Activated T-helper 2 cell treated with anti-CD3 and anti-CD28 coated beads, Interferon-gamma antibody, Interleukin-2, Interleukin-4, amounts not matched to agents 10 μg/mL and 5 μg/mL and 100 μg/mL, durations not matched to agents 14 hours and 24 hours and 36 hours (primary cell): ENCODE data around the gene NDST1. TPM values are rescaled to one million over a fixed set of nuclear protein-coding genes. Genes with fewer than 3 reads are reported as not detected.

Source experiments
- DNase-seq: peaks from one replicate; pipeline ENCODE4 v3.0.0; 2021; ENCODE audit warnings: low spot score
- H3K27ac Mint-ChIP-seq: one replicate; pipeline ENCODE4 v1.8.0; 2021; ENCODE audit warnings: mixed read lengths
- H3K27me3 Mint-ChIP-seq: one replicate; pipeline ENCODE4 v1.8.0; 2021; ENCODE audit warnings: low read depth, mixed read lengths
- H3K36me3 Mint-ChIP-seq: one replicate; pipeline ENCODE4 v1.8.0; 2021; ENCODE audit warnings: low read depth, mixed read lengths
- H3K4me1 Mint-ChIP-seq: one replicate; pipeline ENCODE4 v1.8.0; 2021; ENCODE audit warnings: low read depth, mixed read lengths
- H3K4me3 Mint-ChIP-seq: one replicate; pipeline ENCODE4 v1.8.0; 2021; ENCODE audit warnings: low read depth, mild to moderate bottlenecking, moderate library complexity, mixed read lengths
- H3K9me3 Mint-ChIP-seq: one replicate; pipeline ENCODE4 v1.8.0; 2021; ENCODE audit warnings: mixed read lengths
- intact Hi-C: fragments of 100-400 bp; cut with micrococcal nuclease; formaldehyde crosslinking; loops from one replicate; pipeline ENCODE4 v1.15.1; 2023
- total RNA-seq: library from RNA; stranded (reverse); gene quantifications from 2 replicates; pipeline ENCODE4 v1.2.3, GENCODE V29; 2022

The NDST1 gene
- total RNA-seq, 1 donor from 2014 or later, result 3.0 TPM

- no peaks in the 10 kb centered on the region for H3K9me3 Mint-ChIP-seq
- H3K36me3 Mint-ChIP-seq, result no peaks in the 10 kb centered on the region
- H3K27me3 Mint-ChIP-seq, result no peaks in the 10 kb centered on the region
- intact Hi-C loops, result no loop called here
- no peak overlapping the region for H3K27ac Mint-ChIP-seq
- H3K4me3 Mint-ChIP-seq, result no peak overlapping the region
- H3K4me1 Mint-ChIP-seq, result no peaks in the 10 kb centered on the region
- no peak for DNase-seq
Observed at GRCh38 chr5:150496098-150496497, 11.8 kb upstream of the NDST1 start.

DNA sequence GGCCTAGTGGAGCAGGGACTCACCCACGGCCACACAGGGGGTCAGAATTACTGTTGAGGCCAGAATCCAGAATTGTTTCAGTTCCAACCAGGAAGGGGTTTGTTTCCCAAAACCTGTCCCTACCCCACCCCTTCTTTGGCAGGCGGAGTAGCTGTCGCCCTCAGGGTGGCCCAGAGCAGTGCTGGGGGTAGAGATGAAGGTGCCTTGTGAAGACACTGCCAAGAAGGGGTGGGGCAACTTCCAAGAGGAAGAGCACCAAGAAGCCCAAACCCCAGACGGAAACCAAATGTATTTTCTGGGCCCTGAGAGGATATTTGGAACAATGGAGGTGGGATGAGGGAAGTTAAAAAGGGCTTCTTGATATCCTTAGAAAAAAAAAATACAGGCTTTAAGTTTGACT, 11.4 kb upstream of the NDST1 start:
- intact Hi-C loops, result no loop called here

GRCh38 chr5:150497274-150497988, 10.5 kb upstream of the NDST1 start:
- Mint-ChIP-seq H3K27me3 (no peaks in the 10 kb centered on the region), H3K4me3 (no peak overlapping the region), H3K27ac (no peak overlapping the region), H3K9me3 (no peaks in the 10 kb centered on the region), H3K4me1 (no peaks in the 10 kb centered on the region), H3K36me3 (no peaks in the 10 kb centered on the region)
- intact Hi-C loops, result no loop called here
- DNase-seq, result no peak

More for the DNA sequence above, 11.4 kb upstream of the NDST1 start:
- H3K4me1 Mint-ChIP-seq, result no peaks in the 10 kb centered on the region
- H3K36me3 Mint-ChIP-seq, result no peaks in the 10 kb centered on the region
- no peaks in the 10 kb centered on the region for H3K9me3 Mint-ChIP-seq
- no peaks in the 10 kb centered on the region for H3K27me3 Mint-ChIP-seq
- H3K27ac Mint-ChIP-seq, result no peak overlapping the region
- no peak for DNase-seq
- H3K4me3 Mint-ChIP-seq, result no peak overlapping the region

DNA sequence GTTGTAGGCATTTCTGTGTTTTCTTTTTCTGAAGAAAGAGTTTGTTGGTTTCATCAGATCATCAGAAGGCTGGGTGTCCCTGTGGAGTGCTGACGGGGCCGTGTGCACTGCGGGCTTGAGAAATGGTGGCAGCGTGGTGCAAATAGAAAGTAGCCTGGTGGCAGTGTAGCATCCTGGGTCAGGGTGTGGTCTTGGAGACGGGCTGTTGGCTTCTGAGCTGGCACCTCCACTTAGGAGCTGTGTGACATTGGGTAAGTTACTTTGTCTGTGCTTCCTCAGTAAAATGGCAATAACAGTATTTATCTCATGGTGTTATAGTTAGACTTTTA, 10.0 kb upstream of the NDST1 start:
- Mint-ChIP-seq H3K4me1 (no peaks in the 10 kb centered on the region), H3K27ac (no peak overlapping the region), H3K36me3 (no peaks in the 10 kb centered on the region), H3K4me3 (no peak overlapping the region), H3K9me3 (no peaks in the 10 kb centered on the region), H3K27me3 (no peaks in the 10 kb centered on the region)
- intact Hi-C loops, result no loop called here
- no peak for DNase-seq

GRCh38 chr5:150498501-150498900, 9.4 kb upstream of the NDST1 start:
- no peaks in the 10 kb centered on the region for H3K9me3 Mint-ChIP-seq
- no peak overlapping the region for H3K27ac Mint-ChIP-seq
- H3K4me3 Mint-ChIP-seq, result no peak overlapping the region
- H3K27me3 Mint-ChIP-seq, result no peaks in the 10 kb centered on the region
- H3K4me1 Mint-ChIP-seq, result no peaks in the 10 kb centered on the region
- DNase-seq, result no peak
- intact Hi-C loops, result no loop called here
- no peaks in the 10 kb centered on the region for H3K36me3 Mint-ChIP-seq

DNA sequence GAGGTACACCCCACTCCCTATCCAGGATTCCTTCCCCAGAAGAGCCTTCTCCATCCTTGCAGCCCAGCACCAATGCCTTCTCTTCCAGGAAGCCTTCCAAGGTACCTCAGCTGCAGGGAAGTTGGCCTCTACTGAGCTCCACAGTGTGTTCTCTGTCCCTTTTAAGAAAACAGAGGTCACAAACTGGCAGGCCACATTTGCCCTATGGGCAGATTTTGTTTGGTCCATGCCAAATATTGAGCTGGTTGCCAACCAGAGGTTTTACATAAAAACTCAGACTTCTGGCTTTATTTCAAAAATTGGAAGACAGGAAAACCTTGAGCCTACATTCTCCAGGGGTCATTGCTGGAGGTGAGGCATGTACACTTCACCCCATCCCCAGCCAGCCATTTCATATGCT, 9.0 kb upstream of the NDST1 start:
- intact Hi-C loops, result no loop called here
- no peak overlapping the region for H3K4me3 Mint-ChIP-seq
- no peaks in the 10 kb centered on the region for H3K9me3 Mint-ChIP-seq
- no peaks in the 10 kb centered on the region for H3K36me3 Mint-ChIP-seq
- H3K27me3 Mint-ChIP-seq, result no peaks in the 10 kb centered on the region
- no peak for DNase-seq
- H3K27ac Mint-ChIP-seq, result no peak overlapping the region
- H3K4me1 Mint-ChIP-seq, result no peaks in the 10 kb centered on the region

DNA sequence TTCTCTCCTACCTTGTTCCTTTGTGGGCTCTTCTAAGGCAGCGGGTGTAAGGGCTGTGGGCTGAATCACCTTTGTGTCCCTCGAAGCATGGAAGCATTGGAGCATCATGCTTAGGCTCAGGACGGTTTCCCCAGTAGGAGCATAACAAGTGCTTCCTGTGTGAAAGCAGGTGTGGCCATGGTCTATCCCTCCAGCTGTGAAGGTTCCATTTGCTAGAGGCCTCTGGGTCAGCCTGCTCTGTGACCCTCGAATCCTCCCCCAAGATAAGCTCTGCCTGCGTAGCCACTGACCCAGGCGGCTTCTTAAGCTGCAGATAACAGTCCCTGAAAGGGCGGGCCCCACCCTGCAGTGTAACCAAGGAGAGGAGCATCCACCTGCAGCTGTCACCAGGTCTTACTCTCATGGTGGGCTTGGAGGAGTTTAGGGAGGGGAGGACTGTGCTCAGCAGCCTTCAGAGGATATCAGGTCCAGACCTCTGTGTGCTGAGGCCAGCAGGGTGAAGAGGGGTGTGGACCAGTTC, 8.4 kb upstream of the NDST1 start:
- Mint-ChIP-seq H3K9me3 (no peaks in the 10 kb centered on the region), H3K4me3 (no peak overlapping the region), H3K4me1 (no peaks in the 10 kb centered on the region), H3K27ac (no peak overlapping the region), H3K27me3 (no peaks in the 10 kb centered on the region), H3K36me3 (no peaks in the 10 kb centered on the region)
- intact Hi-C loops, result no loop called here
- no peak for DNase-seq

DNA sequence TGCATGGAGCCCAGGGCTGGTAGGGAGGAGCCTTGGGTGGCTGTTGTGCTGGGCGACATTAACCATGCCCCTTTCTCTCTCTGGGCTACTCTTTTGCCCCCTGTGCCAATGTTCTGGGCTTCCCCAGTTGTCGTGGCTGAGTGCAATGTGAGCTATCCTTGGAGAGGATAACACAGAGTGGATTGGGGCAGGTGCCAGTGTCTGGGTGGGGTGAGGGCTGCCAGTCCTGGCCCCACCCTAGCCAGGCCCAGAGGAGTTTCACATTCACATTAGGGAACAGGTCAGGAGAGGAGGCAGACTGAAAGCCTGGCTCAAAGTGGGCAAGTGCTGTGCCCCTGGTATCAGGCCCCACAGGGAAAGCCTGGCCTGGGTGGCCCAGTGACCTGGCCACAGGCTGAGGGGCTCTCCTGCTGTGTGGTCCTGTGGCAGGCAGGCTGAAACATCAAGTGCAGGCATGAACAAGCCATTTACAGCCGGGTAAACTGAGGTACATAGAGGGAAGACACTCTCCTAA, 7.5 kb upstream of the NDST1 start:
- no peak overlapping the region for H3K4me3 Mint-ChIP-seq
- no peaks in the 10 kb centered on the region for H3K9me3 Mint-ChIP-seq
- no peaks in the 10 kb centered on the region for H3K4me1 Mint-ChIP-seq
- DNase-seq, result no peak
- H3K36me3 Mint-ChIP-seq, result no peaks in the 10 kb centered on the region
- no peak overlapping the region for H3K27ac Mint-ChIP-seq
- no peaks in the 10 kb centered on the region for H3K27me3 Mint-ChIP-seq
- intact Hi-C loops, result no loop called here

DNA sequence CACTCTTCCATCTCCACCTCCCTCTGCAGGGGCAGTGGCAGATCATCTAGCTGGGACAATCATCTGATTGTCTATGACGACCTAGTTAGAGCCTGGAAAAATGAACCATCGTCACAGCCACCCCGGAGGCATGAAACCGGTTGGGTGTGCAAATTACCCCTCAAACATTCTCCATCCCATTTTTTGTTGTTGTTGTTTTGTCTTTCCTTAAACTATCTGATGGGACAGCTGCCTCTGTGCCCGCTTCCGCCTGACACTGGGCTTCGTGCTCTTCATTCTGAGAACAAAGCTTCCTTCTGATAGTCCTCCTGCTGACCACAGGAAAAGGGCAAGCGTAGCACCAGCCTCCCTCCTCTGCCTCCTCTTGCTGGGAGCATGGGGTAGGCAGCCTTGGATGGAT, 7.0 kb upstream of the NDST1 start:
- Mint-ChIP-seq H3K27me3 (no peaks in the 10 kb centered on the region), H3K9me3 (no peaks in the 10 kb centered on the region), H3K4me1 (no peaks in the 10 kb centered on the region), H3K36me3 (no peaks in the 10 kb centered on the region), H3K4me3 (no peak overlapping the region), H3K27ac (no peak overlapping the region)
- DNase-seq, result no peak
- intact Hi-C loops, result no loop called here

DNA sequence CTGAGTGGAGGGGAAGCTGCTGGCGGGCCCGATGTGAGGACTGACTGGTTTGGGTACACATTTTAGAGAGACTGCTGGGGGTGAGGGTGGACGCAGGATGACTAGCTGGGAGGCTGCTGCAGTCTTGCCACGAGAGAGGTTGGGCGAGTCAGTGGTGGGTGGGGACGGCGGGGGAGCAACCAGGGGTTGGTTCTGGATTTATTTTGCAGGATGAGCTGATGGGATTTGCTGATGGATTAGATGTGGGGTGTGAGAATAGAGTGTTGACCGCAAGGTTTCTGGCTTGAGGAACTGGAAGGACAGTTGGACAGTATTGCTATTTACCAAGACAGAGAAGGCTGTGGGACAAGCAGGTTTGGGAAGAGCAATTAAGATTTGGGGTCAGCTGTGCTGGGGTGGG, 5.8 kb upstream of the NDST1 start:
- no peaks in the 10 kb centered on the region for H3K36me3 Mint-ChIP-seq
- H3K4me3 Mint-ChIP-seq, result no peak overlapping the region
- no peaks in the 10 kb centered on the region for H3K27me3 Mint-ChIP-seq
- intact Hi-C loops, result no loop called here
- H3K4me1 Mint-ChIP-seq, result no peaks in the 10 kb centered on the region
- H3K27ac Mint-ChIP-seq, result no peak overlapping the region
- no peak for DNase-seq
- no peaks in the 10 kb centered on the region for H3K9me3 Mint-ChIP-seq

- no peaks in the 10 kb centered on the region for H3K9me3 Mint-ChIP-seq
- intact Hi-C loops, result no loop called here
- H3K4me1 Mint-ChIP-seq, result no peaks in the 10 kb centered on the region
- no peak overlapping the region for H3K27ac Mint-ChIP-seq
- no peak for DNase-seq
- H3K4me3 Mint-ChIP-seq, result no peak overlapping the region
- no peaks in the 10 kb centered on the region for H3K36me3 Mint-ChIP-seq
- no peaks in the 10 kb centered on the region for H3K27me3 Mint-ChIP-seq
Observed at GRCh38 chr5:150502847-150503246, 5.1 kb upstream of the NDST1 start.

GRCh38 chr5:150503386-150503785, 4.5 kb upstream of the NDST1 start:
- Mint-ChIP-seq H3K9me3 (no peaks in the 10 kb centered on the region), H3K27ac (no peak overlapping the region), H3K4me1 (no peaks in the 10 kb centered on the region), H3K27me3 (no peaks in the 10 kb centered on the region), H3K36me3 (no peaks in the 10 kb centered on the region), H3K4me3 (no peak overlapping the region)
- intact Hi-C loops, result no loop called here
- no peak for DNase-seq

DNA sequence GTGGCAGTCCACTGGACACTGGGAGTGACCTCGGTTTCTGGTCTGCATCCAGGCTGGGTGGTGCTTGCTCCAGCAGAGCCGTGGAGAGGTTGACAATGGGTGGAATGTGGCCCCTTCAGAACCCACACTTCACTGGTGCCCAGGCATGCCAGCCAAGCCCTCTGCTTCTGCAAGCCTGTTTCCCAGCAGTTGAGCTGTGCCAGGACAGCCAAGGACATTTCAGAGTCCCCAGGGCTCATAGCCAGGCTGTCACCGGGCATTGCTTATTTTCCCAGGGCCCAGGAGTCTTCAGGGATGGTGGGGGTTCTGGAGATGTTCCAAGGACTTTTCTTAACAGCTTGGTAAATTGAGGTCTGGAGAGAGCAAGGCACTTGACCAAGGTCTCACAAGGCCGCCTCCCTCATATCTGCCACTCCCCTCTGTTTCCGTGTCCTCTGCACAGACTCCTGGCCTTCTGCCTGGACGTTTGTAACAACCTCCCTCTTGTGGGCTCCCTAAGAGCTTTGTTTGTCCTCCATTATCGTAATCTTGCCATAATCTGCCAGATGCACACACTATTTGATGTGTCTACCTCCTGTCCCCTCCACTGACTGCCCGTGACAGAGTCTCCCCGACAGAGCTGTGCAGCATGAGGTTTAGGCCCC, 3.8 kb upstream of the NDST1 start:
- Mint-ChIP-seq H3K4me3 (no peak overlapping the region), H3K9me3 (no peaks in the 10 kb centered on the region), H3K4me1 (no peaks in the 10 kb centered on the region), H3K36me3 (no peaks in the 10 kb centered on the region), H3K27me3 (no peaks in the 10 kb centered on the region), H3K27ac (no peak overlapping the region)
- DNase-seq, result no peak
- intact Hi-C loops, result no loop called here
